WTC11 (cell line): Measurements from ENCODE around the gene C17orf114.

Experiments used
- EMX1 ChIP-seq: fragments of 250-450 bp; sonication (Bioruptor Pico); IDR thresholded peaks from 2 replicates; pipeline ENCODE4 v1.8.0; 2021; ENCODE audit warnings: mild to moderate bottlenecking
- FOXK1 ChIP-seq: sonication (generic); formaldehyde crosslinking; IDR thresholded peaks from 2 replicates; pipeline ENCODE4 v1.8.0; 2022; ENCODE audit warnings: mild to moderate bottlenecking, moderate library complexity, missing genetic modification reagents
- GRHL2 ChIP-seq: fragments of 250-450 bp; sonication (Bioruptor Pico); IDR thresholded peaks from 2 replicates; pipeline ENCODE4 v1.8.0; 2022; ENCODE audit warnings: mild to moderate bottlenecking, moderate library complexity; ENCODE audit not compliant: insufficient replicate concordance, severe bottlenecking
- GTF2I ChIP-seq: fragments of 250-450 bp; sonication (Bioruptor Pico); conservative IDR thresholded peaks from 2 replicates; pipeline ENCODE4 v1.4.0; 2021; ENCODE audit warnings: mild to moderate bottlenecking
- KAT7 ChIP-seq: sonication (generic); formaldehyde crosslinking; IDR thresholded peaks from 2 replicates; pipeline ENCODE4 v1.8.1; 2023; ENCODE audit warnings: missing genetic modification reagents, mild to moderate bottlenecking, borderline replicate concordance
- NFE2L1 ChIP-seq: sonication (generic); formaldehyde crosslinking; IDR thresholded peaks from 2 replicates; pipeline ENCODE4 v1.8.1; 2023; ENCODE audit warnings: missing genetic modification reagents
- NR3C1 ChIP-seq: sonication (generic); formaldehyde crosslinking; conservative IDR thresholded peaks from 2 replicates; pipeline ENCODE4 v1.8.1; 2023; ENCODE audit warnings: low read depth, mild to moderate bottlenecking, missing genetic modification reagents
- TP53 ChIP-seq: sonication (generic); formaldehyde crosslinking; IDR thresholded peaks from 2 replicates; pipeline ENCODE4 v1.8.1; 2023; ENCODE audit warnings: mild to moderate bottlenecking, missing genetic modification reagents
- ZBTB21 ChIP-seq: sonication (generic); formaldehyde crosslinking; IDR thresholded peaks from 2 replicates; pipeline ENCODE4 v1.8.1; 2023; ENCODE audit warnings: mild to moderate bottlenecking, missing genetic modification reagents, borderline replicate concordance
- ZNF219 ChIP-seq: sonication (generic); formaldehyde crosslinking; IDR thresholded peaks from 2 replicates; pipeline ENCODE4 v1.8.0; 2023; ENCODE audit warnings: missing genetic modification reagents, mild to moderate bottlenecking, borderline replicate concordance
- ZNF263 ChIP-seq: sonication (generic); formaldehyde crosslinking; IDR thresholded peaks from 2 replicates; pipeline ENCODE4 v1.8.1; 2022; ENCODE audit warnings: low read depth, mild to moderate bottlenecking, moderate library complexity, missing genetic modification reagents
- ZNF317 ChIP-seq: sonication (generic); formaldehyde crosslinking; IDR thresholded peaks from 2 replicates; pipeline ENCODE4 v1.8.1; 2023; ENCODE audit warnings: low read depth, mild to moderate bottlenecking, moderate library complexity, missing genetic modification reagents, borderline replicate concordance
- ZNF416 ChIP-seq: fragments of 250-450 bp; sonication (Bioruptor Pico); IDR thresholded peaks from 2 replicates; pipeline ENCODE4 v1.9.0; 2021; ENCODE audit warnings: mild to moderate bottlenecking, inconsistent platforms
- TF ChIP-seq, protein P1 (sequence below): sonication (generic); formaldehyde crosslinking; IDR thresholded peaks from 2 replicates; pipeline ENCODE4 v1.8.0; 2022; ENCODE audit warnings: mild to moderate bottlenecking, missing genetic modification reagents
- TF ChIP-seq, protein P2 (sequence below): sonication (generic); formaldehyde crosslinking; IDR thresholded peaks from 2 replicates; pipeline ENCODE4 v1.8.1; 2023; ENCODE audit warnings: mild to moderate bottlenecking, missing genetic modification reagents, moderate library complexity
- TF ChIP-seq, protein P3 (sequence below): fragments of 250-450 bp; sonication (Bioruptor Pico); conservative IDR thresholded peaks from 2 replicates; pipeline ENCODE4 v1.9.0; 2021; ENCODE audit warnings: mild to moderate bottlenecking
- TF ChIP-seq, protein P4 (sequence below): sonication (generic); formaldehyde crosslinking; IDR thresholded peaks from 2 replicates; pipeline ENCODE4 v1.8.1; 2023; ENCODE audit warnings: mild to moderate bottlenecking, moderate library complexity, missing genetic modification reagents
- TF ChIP-seq, protein P5 (sequence below): sonication (generic); formaldehyde crosslinking; IDR thresholded peaks from 2 replicates; pipeline ENCODE4 v1.8.0; 2023; ENCODE audit warnings: mild to moderate bottlenecking, missing genetic modification reagents
- TF ChIP-seq, protein P6 (sequence below): sonication (generic); formaldehyde crosslinking; IDR thresholded peaks from 2 replicates; pipeline ENCODE4 v1.8.1; 2023; ENCODE audit warnings: mild to moderate bottlenecking, missing genetic modification reagents, moderate library complexity
- TF ChIP-seq, protein P7 (sequence below): sonication (generic); formaldehyde crosslinking; IDR thresholded peaks from 2 replicates; pipeline ENCODE4 v1.8.1; 2023; ENCODE audit warnings: mild to moderate bottlenecking, missing genetic modification reagents
- TF ChIP-seq, protein P8 (sequence below): sonication (generic); formaldehyde crosslinking; IDR thresholded peaks from 2 replicates; pipeline ENCODE4 v1.8.1; 2022; ENCODE audit warnings: low read depth, missing genetic modification reagents, borderline replicate concordance
- TF ChIP-seq, protein P9 (sequence below): sonication (generic); formaldehyde crosslinking; conservative IDR thresholded peaks from 2 replicates; pipeline ENCODE4 v1.8.1; 2022; ENCODE audit warnings: mild to moderate bottlenecking, missing genetic modification reagents

The C17orf114 gene

DNA sequence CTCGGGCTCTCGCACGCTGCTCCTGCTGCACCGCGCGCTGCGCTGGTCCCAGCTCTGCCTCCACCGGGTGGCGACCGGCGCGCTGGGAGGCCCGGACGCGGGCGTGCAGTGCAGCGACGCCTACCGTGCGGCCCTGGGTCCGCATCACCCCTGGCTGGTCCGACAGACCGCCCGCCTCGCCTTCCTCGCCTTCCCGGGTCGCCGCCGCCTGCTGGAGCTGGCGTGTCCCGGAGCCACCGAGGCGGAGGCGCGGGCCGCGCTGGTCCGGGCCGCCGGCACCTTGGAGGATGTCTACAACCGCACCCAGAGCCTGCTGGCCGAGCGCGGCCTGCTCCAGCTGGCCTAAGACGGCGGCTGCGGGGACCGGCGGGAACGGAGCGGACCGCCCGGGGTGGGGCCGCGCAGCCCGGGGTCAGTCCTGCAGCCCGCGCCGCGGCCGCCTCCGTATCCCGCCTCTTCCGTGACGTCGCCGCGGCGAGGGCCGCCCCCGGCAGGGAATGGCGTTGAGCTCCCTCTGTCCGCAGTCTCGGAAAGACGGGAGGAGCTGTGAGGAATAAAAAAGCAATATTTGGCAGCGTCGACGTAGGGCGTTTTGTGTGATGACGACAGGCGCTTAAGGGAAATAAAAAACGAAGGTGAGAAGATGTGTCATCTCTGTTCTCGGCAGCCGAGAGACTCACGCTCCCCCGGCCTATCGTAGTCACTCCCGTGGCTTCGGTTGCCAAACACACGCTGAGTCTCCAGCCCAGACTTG, 12.0 kb downstream of the C17orf114 start (continued):
- TF ChIP-seq FOXK1 (CRISPR knock-in tag): peak; percentile 51; the same call in 1 of the 2 replicates
- no peak for TF ChIP-seq ZNF317 (CRISPR knock-in tag)
- TF ChIP-seq, protein P1, sequence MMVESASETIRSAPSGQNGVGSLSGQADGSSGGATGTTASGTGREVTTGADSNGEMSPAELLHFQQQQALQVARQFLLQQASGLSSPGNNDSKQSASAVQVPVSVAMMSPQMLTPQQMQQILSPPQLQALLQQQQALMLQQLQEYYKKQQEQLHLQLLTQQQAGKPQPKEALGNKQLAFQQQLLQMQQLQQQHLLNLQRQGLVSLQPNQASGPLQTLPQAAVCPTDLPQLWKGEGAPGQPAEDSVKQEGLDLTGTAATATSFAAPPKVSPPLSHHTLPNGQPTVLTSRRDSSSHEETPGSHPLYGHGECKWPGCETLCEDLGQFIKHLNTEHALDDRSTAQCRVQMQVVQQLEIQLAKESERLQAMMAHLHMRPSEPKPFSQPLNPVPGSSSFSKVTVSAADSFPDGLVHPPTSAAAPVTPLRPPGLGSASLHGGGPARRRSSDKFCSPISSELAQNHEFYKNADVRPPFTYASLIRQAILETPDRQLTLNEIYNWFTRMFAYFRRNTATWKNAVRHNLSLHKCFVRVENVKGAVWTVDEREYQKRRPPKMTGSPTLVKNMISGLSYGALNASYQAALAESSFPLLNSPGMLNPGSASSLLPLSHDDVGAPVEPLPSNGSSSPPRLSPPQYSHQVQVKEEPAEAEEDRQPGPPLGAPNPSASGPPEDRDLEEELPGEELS (CRISPR knock-in tag): peak; percentile 22
- TF ChIP-seq, protein P2, sequence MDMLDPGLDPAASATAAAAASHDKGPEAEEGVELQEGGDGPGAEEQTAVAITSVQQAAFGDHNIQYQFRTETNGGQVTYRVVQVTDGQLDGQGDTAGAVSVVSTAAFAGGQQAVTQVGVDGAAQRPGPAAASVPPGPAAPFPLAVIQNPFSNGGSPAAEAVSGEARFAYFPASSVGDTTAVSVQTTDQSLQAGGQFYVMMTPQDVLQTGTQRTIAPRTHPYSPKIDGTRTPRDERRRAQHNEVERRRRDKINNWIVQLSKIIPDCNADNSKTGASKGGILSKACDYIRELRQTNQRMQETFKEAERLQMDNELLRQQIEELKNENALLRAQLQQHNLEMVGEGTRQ: no peak
- TF ChIP-seq, protein P3, sequence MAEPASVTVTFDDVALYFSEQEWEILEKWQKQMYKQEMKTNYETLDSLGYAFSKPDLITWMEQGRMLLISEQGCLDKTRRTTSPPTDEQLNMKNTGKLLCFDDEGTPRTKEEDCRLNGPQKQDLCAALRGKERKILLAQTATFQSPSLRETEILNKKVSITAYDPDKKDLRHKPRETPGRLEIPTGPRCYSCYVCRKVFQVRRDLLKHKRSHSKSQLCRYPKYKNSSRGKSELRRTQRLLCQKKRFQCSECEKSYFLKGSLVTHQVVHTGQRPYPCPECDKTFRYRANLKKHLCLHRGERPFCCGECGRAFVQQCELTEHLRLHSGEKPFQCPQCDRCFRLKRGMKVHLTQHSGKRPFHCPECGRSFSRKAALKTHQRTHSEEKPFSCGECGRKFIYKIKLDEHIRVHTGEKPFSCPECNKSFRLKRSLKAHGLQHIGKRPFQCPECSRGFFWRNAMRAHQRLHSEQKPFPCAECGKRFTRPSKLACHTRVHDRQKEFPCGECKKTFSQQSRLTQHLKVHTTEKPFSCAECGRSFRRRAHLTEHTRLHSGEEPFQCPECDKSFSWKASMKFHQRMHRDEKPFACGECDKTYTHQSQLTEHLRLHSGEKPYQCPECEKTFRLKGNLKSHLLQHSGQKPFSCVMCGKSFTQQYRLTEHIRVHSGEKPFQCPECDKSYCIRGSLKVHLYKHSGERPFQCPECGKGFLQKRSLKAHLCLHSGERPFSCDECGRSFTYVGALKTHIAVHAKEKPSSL (CRISPR knock-in tag): no peak
- no peak; the same call in 1 of the 2 replicates for TF ChIP-seq ZNF219 (CRISPR knock-in tag)
- no peak for TF ChIP-seq EMX1 (CRISPR knock-in tag)
- 0 out of 2 replicates have a peak, but pooled peaks have one; percentile 25 for TF ChIP-seq ZNF416 (CRISPR knock-in tag)
- TF ChIP-seq, protein P4, sequence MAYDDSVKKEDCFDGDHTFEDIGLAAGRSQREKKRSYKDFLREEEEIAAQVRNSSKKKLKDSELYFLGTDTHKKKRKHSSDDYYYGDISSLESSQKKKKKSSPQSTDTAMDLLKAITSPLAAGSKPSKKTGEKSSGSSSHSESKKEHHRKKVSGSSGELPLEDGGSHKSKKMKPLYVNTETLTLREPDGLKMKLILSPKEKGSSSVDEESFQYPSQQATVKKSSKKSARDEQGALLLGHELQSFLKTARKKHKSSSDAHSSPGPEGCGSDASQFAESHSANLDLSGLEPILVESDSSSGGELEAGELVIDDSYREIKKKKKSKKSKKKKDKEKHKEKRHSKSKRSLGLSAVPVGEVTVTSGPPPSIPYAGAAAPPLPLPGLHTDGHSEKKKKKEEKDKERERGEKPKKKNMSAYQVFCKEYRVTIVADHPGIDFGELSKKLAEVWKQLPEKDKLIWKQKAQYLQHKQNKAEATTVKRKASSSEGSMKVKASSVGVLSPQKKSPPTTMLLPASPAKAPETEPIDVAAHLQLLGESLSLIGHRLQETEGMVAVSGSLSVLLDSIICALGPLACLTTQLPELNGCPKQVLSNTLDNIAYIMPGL (CRISPR knock-in tag): peak; percentile 100
- TF ChIP-seq, protein P5, sequence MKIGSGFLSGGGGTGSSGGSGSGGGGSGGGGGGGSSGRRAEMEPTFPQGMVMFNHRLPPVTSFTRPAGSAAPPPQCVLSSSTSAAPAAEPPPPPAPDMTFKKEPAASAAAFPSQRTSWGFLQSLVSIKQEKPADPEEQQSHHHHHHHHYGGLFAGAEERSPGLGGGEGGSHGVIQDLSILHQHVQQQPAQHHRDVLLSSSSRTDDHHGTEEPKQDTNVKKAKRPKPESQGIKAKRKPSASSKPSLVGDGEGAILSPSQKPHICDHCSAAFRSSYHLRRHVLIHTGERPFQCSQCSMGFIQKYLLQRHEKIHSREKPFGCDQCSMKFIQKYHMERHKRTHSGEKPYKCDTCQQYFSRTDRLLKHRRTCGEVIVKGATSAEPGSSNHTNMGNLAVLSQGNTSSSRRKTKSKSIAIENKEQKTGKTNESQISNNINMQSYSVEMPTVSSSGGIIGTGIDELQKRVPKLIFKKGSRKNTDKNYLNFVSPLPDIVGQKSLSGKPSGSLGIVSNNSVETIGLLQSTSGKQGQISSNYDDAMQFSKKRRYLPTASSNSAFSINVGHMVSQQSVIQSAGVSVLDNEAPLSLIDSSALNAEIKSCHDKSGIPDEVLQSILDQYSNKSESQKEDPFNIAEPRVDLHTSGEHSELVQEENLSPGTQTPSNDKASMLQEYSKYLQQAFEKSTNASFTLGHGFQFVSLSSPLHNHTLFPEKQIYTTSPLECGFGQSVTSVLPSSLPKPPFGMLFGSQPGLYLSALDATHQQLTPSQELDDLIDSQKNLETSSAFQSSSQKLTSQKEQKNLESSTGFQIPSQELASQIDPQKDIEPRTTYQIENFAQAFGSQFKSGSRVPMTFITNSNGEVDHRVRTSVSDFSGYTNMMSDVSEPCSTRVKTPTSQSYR (CRISPR knock-in tag): no peak
- TF ChIP-seq TP53: 0 out of 2 replicates have a peak, but pooled peaks have one; percentile 35
- TF ChIP-seq ZNF263 (CRISPR knock-in tag): 0 out of 2 replicates have a peak, but pooled peaks have one; percentile 35
- TF ChIP-seq KAT7 (CRISPR knock-in tag): no peak
- TF ChIP-seq GTF2I (CRISPR knock-in tag): no peak
- TF ChIP-seq NFE2L1 (CRISPR knock-in tag): 0 out of 2 replicates have a peak, but pooled peaks have one; percentile 20
- TF ChIP-seq, protein P6, sequence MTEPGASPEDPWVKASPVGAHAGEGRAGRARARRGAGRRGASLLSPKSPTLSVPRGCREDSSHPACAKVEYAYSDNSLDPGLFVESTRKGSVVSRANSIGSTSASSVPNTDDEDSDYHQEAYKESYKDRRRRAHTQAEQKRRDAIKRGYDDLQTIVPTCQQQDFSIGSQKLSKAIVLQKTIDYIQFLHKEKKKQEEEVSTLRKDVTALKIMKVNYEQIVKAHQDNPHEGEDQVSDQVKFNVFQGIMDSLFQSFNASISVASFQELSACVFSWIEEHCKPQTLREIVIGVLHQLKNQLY (CRISPR knock-in tag): 0 out of 2 replicates have a peak, but pooled peaks have one; percentile 38
- TF ChIP-seq NR3C1 (CRISPR knock-in tag): no peak
- TF ChIP-seq, protein P7, sequence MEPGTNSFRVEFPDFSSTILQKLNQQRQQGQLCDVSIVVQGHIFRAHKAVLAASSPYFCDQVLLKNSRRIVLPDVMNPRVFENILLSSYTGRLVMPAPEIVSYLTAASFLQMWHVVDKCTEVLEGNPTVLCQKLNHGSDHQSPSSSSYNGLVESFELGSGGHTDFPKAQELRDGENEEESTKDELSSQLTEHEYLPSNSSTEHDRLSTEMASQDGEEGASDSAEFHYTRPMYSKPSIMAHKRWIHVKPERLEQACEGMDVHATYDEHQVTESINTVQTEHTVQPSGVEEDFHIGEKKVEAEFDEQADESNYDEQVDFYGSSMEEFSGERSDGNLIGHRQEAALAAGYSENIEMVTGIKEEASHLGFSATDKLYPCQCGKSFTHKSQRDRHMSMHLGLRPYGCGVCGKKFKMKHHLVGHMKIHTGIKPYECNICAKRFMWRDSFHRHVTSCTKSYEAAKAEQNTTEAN (CRISPR knock-in tag): peak; percentile 59; the same call in 1 of the 2 replicates
- TF ChIP-seq, protein P8, sequence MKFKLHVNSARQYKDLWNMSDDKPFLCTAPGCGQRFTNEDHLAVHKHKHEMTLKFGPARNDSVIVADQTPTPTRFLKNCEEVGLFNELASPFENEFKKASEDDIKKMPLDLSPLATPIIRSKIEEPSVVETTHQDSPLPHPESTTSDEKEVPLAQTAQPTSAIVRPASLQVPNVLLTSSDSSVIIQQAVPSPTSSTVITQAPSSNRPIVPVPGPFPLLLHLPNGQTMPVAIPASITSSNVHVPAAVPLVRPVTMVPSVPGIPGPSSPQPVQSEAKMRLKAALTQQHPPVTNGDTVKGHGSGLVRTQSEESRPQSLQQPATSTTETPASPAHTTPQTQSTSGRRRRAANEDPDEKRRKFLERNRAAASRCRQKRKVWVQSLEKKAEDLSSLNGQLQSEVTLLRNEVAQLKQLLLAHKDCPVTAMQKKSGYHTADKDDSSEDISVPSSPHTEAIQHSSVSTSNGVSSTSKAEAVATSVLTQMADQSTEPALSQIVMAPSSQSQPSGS (CRISPR knock-in tag): no peak
- TF ChIP-seq ZBTB21: 0 out of 2 replicates have a peak, but pooled peaks have one; percentile 57
- TF ChIP-seq, protein P9, sequence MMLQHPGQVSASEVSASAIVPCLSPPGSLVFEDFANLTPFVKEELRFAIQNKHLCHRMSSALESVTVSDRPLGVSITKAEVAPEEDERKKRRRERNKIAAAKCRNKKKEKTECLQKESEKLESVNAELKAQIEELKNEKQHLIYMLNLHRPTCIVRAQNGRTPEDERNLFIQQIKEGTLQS: no peak
- no peak for TF ChIP-seq GRHL2 (CRISPR knock-in tag)
